Caco-2 (cell line): ENCODE measurements around the gene SCAPER. TPM values are rescaled to one million over a fixed set of nuclear protein-coding genes. Genes with fewer than 3 reads are reported as not detected.

Experiments used
- BruUV-seq: library from RNA; stranded (reverse); fragments of 400-500 nt; replicated peaks from 2 replicates; lab custom pipeline; 2021; lab: Mats Ljungman, UMichigan
- CTCF ChIA-PET: fragments of 300-600 bp; sonication (Branson Sonifier 250); formaldehyde crosslinking; loops from one replicate; lab custom pipeline; 2022; ENCODE audit warnings: antibody characterized with exemption; lab: Charles Lee
- POLR2A ChIA-PET: fragments of 300-600 bp; sonication (Branson Sonifier 250); formaldehyde crosslinking; loops from one replicate; lab custom pipeline; 2022; ENCODE audit warnings: antibody characterized with exemption; lab: Charles Lee
- DNase-seq, 2 experiments: peaks; one replicate each; pipeline versions ENCODE4 v3.0.0 to v3.0.0-alpha.2; 2020 to 2022
- H3K27me3 ChIP-seq: replicated peaks from 2 replicates; pipeline ENCODE4 v1.6.0; 2011; ENCODE audit warnings: low read length; ENCODE audit not compliant: control insufficient read depth, insufficient read depth
- H3K36me3 ChIP-seq: 2 replicates; pipeline ENCODE4 v1.5.1; 2011; ENCODE audit warnings: low read length; ENCODE audit not compliant: control insufficient read depth, insufficient read depth
- H3K4me1 ChIP-seq: fragments of 250-450 bp; sonication (Bioruptor Pico); 2 replicates; pipeline ENCODE4 v1.5.1; 2020; ENCODE audit warnings: mild to moderate bottlenecking
- H3K4me3 ChIP-seq: 2 replicates; pipeline ENCODE4 v1.5.1; 2011; ENCODE audit warnings: low read depth, mild to moderate bottlenecking, control low read depth, low read length
- H3K9me3 ChIP-seq: fragments of 250-450 bp; sonication (Bioruptor Pico); 2 replicates; pipeline ENCODE4 v1.5.1; 2020; ENCODE audit warnings: mild to moderate bottlenecking, moderate library complexity
- H3K27ac Mint-ChIP-seq: one replicate; pipeline ENCODE4 v1.8.0; 2022; ENCODE audit warnings: mixed read lengths; ENCODE audit not compliant: unreplicated experiment
- H3K27me3 Mint-ChIP-seq: one replicate; pipeline ENCODE4 v1.8.0; 2022; ENCODE audit warnings: mixed read lengths; ENCODE audit not compliant: insufficient read depth, unreplicated experiment
- H3K36me3 Mint-ChIP-seq: one replicate; pipeline ENCODE4 v1.8.0; 2022; ENCODE audit warnings: mild to moderate bottlenecking, mixed read lengths; ENCODE audit not compliant: insufficient read depth, unreplicated experiment
- H3K4me1 Mint-ChIP-seq: one replicate; pipeline ENCODE4 v1.8.0; 2022; ENCODE audit warnings: low read depth, mixed read lengths; ENCODE audit not compliant: unreplicated experiment
- H3K4me3 Mint-ChIP-seq: one replicate; pipeline ENCODE4 v1.8.0; 2022; ENCODE audit warnings: mild to moderate bottlenecking, moderate library complexity, mixed read lengths; ENCODE audit not compliant: unreplicated experiment
- H3K9me3 Mint-ChIP-seq: one replicate; pipeline ENCODE4 v1.8.0; 2022; ENCODE audit warnings: mixed read lengths; ENCODE audit not compliant: unreplicated experiment
- intact Hi-C: fragments of 100-400 bp; cut with micrococcal nuclease; formaldehyde crosslinking; loops from one replicate; pipeline ENCODE4 v1.10.0; 2022; ENCODE audit not compliant: unreplicated experiment
- total RNA-seq: library from RNA; stranded (reverse); gene quantifications from 2 replicates; pipeline ENCODE4 v1.2.3, GENCODE V29; 2022
- TF ChIP-seq, protein P1 (sequence below), 2 experiments: fragments of 200-600 bp in 1 of 2; IDR thresholded peaks; 1 replicate in 1 of 2; 2 replicates in 1 of 2; pipeline versions ENCODE4 v1.5.1 to v1.8.0; 2011 to 2022; ENCODE audit warnings: antibody characterized with exemption in 1 of 2, control low read depth in 1 of 2, inconsistent platforms in 1 of 2, low read depth in 1 of 2, low read length in 1 of 2, mild to moderate bottlenecking in 1 of 2, moderate library complexity in 1 of 2; ENCODE audit not compliant: insufficient read depth in 1 of 2, severe bottlenecking in 1 of 2, unreplicated experiment in 1 of 2

The SCAPER gene
- total RNA-seq, 1 experiment from 2014 or later: 24.6 TPM

DNA sequence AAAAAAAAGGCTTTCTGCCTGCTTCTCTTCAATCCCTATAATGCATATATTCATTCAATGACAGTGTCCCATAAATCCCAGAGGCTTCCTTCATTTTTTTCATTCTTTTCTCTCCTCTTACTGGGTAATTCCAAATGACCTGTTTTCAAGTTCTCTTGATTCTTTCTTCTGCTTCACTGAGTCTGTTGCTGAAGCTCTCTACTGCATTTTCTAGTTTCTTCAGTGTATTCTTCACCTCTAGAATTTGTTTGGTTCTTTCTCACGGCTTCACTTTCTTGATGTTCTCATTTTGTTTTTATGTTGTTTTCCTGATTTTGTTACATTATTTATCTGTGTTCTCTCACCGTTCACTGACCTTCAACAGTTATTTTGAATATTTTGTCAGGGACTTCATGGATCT, 141.6 kb downstream of the SCAPER start:
- peaks cover 8% of the 10 kb centered on the region; the same call in 1 of the 2 replicates for H3K9me3 ChIP-seq
- Mint-ChIP-seq H3K36me3 (peaks cover 37% of the 10 kb centered on the region), H3K4me1 (no peaks in the 10 kb centered on the region), H3K27me3 (no peaks in the 10 kb centered on the region), H3K9me3 (peaks cover 22% of the 10 kb centered on the region), H3K27ac (no peak overlapping the region), H3K4me3 (no peak overlapping the region)
- ChIA-PET CTCF (no interaction called here), POLR2A (no interaction called here)
- no peak for DNase-seq
- H3K4me3 ChIP-seq: no peak overlapping the region
- H3K27me3 ChIP-seq: no peaks in the 10 kb centered on the region
- no peaks in the 10 kb centered on the region for H3K4me1 ChIP-seq
- intact Hi-C loops: no loop called here
- BruUV-seq: no TSS peak
- peaks cover 6% of the 10 kb centered on the region for H3K36me3 ChIP-seq
- TF ChIP-seq, protein P1, sequence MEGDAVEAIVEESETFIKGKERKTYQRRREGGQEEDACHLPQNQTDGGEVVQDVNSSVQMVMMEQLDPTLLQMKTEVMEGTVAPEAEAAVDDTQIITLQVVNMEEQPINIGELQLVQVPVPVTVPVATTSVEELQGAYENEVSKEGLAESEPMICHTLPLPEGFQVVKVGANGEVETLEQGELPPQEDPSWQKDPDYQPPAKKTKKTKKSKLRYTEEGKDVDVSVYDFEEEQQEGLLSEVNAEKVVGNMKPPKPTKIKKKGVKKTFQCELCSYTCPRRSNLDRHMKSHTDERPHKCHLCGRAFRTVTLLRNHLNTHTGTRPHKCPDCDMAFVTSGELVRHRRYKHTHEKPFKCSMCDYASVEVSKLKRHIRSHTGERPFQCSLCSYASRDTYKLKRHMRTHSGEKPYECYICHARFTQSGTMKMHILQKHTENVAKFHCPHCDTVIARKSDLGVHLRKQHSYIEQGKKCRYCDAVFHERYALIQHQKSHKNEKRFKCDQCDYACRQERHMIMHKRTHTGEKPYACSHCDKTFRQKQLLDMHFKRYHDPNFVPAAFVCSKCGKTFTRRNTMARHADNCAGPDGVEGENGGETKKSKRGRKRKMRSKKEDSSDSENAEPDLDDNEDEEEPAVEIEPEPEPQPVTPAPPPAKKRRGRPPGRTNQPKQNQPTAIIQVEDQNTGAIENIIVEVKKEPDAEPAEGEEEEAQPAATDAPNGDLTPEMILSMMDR (IDR thresholded peaks at IDR 0.05; ENCODE audit: insufficient read depth in 1 of 2, low read depth in 1 of 2, low read length in 1 of 2, severe bottlenecking in 1 of 2, unreplicated experiment in 1 of 2): no peak

- Histone ChIP-seq H3K4me3 (no peak overlapping the region), H3K4me1 (no peaks in the 10 kb centered on the region), H3K27me3 (no peaks in the 10 kb centered on the region), H3K36me3 (no peaks in the 10 kb centered on the region), H3K9me3 (no peaks in the 10 kb centered on the region)
- intact Hi-C loops: no loop called here
- Mint-ChIP-seq H3K27me3 (no peaks in the 10 kb centered on the region), H3K4me1 (no peaks in the 10 kb centered on the region), H3K27ac (no peak overlapping the region), H3K4me3 (no peak overlapping the region), H3K36me3 (peaks cover 3% of the 10 kb centered on the region), H3K9me3 (no peaks in the 10 kb centered on the region)
- DNase-seq: no peak
- TF ChIP-seq, protein P1 (IDR thresholded peaks at IDR 0.05; ENCODE audit: insufficient read depth in 1 of 2, low read depth in 1 of 2, low read length in 1 of 2, severe bottlenecking in 1 of 2, unreplicated experiment in 1 of 2): no peak
- ChIA-PET POLR2A (no interaction called here), CTCF (no interaction called here)
- BruUV-seq: no TSS peak
These were observed 148.8 kb downstream of the SCAPER start for GRCh38 chr15:76756381-76756780.

DNA sequence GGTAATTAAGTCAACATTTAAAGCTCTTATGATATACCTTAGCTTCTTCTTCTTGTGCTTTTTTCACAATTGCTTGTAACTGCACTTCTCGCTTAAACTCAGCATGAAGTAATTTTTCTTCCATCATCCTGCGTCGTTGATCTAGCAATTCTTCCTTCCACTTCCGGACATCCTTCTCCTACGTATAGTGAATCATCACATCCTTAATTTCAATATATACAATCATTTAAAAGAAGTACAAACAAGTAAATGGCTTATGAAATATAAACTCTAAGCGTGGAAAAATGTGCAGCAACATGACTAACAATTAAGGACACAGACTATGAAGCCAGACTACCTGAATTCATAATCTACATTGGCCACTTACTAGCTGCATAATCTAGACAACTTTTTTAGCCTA, 151.4 kb downstream of the SCAPER start:
- Histone ChIP-seq H3K4me3 (no peak overlapping the region), H3K27me3 (no peaks in the 10 kb centered on the region), H3K36me3 (no peaks in the 10 kb centered on the region), H3K9me3 (no peaks in the 10 kb centered on the region), H3K4me1 (no peaks in the 10 kb centered on the region)
- POLR2A ChIA-PET: no interaction called here
- TF ChIP-seq, protein P1 (IDR thresholded peaks at IDR 0.05; ENCODE audit: insufficient read depth in 1 of 2, low read depth in 1 of 2, low read length in 1 of 2, severe bottlenecking in 1 of 2, unreplicated experiment in 1 of 2): no peak
- H3K27me3 Mint-ChIP-seq: no peaks in the 10 kb centered on the region
- H3K4me1 Mint-ChIP-seq: no peaks in the 10 kb centered on the region
- H3K36me3 Mint-ChIP-seq: no peaks in the 10 kb centered on the region
- no peaks in the 10 kb centered on the region for H3K9me3 Mint-ChIP-seq
- intact Hi-C loops: no loop called here
- DNase-seq: no peak
- no TSS peak for BruUV-seq
- H3K4me3 Mint-ChIP-seq: no peak overlapping the region
- CTCF ChIA-PET: no interaction called here
- no peak overlapping the region for H3K27ac Mint-ChIP-seq
